GM21717 (cell line): ENCODE results near the gene CTNNA3.

Experiments
- ATAC-seq: cut with Tn5 transposase; IDR thresholded peaks from one replicate; pipeline ENCODE4 v1.9.1; 2021; ENCODE audit warnings: mild to moderate bottlenecking, moderate library complexity; ENCODE audit not compliant: unreplicated experiment

The CTNNA3 gene

GRCh38 chr10:67666416-67667034 lies 29.5 kb downstream of the CTNNA3 start:
- ATAC-seq: no peak

- no peak for ATAC-seq
Measured at GRCh38 chr10:67665491-67665890, 30.5 kb downstream of the CTNNA3 start.

- no peak for ATAC-seq
Measured at GRCh38 chr10:67664942-67665341, 31.1 kb downstream of the CTNNA3 start.

- no peak for ATAC-seq
Measured at GRCh38 chr10:67663449-67664087, 32.4 kb downstream of the CTNNA3 start.

- no peak for ATAC-seq
Measured at GRCh38 chr10:67662415-67662814, 33.6 kb downstream of the CTNNA3 start.

GRCh38 chr10:67659497-67659896 lies 36.5 kb downstream of the CTNNA3 start:
- ATAC-seq: no peak

- ATAC-seq: no peak
Measured at GRCh38 chr10:67657775-67658174, 38.2 kb downstream of the CTNNA3 start.

GRCh38 chr10:67650558-67650957 lies 45.4 kb downstream of the CTNNA3 start:
- no peak for ATAC-seq

GRCh38 chr10:67648613-67649229 lies 47.3 kb downstream of the CTNNA3 start:
- ATAC-seq: no peak

GRCh38 chr10:67630904-67631303 lies 65.1 kb downstream of the CTNNA3 start:
- ATAC-seq: no peak

GRCh38 chr10:67629461-67629971 lies 66.5 kb downstream of the CTNNA3 start:
- ATAC-seq: no peak

GRCh38 chr10:67622984-67623383 lies 73.0 kb downstream of the CTNNA3 start:
- ATAC-seq: no peak

GRCh38 chr10:67622511-67622910 lies 73.5 kb downstream of the CTNNA3 start:
- ATAC-seq: no peak

- ATAC-seq: no peak
Measured at GRCh38 chr10:67621834-67622233, 74.2 kb downstream of the CTNNA3 start.

- ATAC-seq: no peak
Measured at GRCh38 chr10:67618116-67618515, 77.9 kb downstream of the CTNNA3 start.

GRCh38 chr10:67612577-67613537 lies 83.1 kb downstream of the CTNNA3 start:
- ATAC-seq: peak; percentile 95

- ATAC-seq: no peak
Measured at GRCh38 chr10:67612176-67612575, 83.8 kb downstream of the CTNNA3 start.

- ATAC-seq: no peak
Measured at GRCh38 chr10:67609996-67610793, 85.8 kb downstream of the CTNNA3 start.

GRCh38 chr10:67608001-67608400 lies 88.0 kb downstream of the CTNNA3 start:
- ATAC-seq: no peak

GRCh38 chr10:67607472-67607871 lies 88.5 kb downstream of the CTNNA3 start:
- ATAC-seq: no peak
